ENCODE results near the gene METTL2A.
"Not testable (repeated sequence)": the region's sequence is repeated elsewhere in the genome, so short reads cannot be mapped to it uniquely, and the experiment has no call there.

The METTL2A gene

GRCh38 chr17:62473030-62473982 is 49.6 kb downstream of the METTL2A start:
- peak; percentile 48 for DNase-seq

- DNase-seq, result not testable (repeated sequence)
These were observed 53.4 kb downstream of the METTL2A start for GRCh38 chr17:62477111-62477510.

GRCh38 chr17:62477718-62478408 is 54.2 kb downstream of the METTL2A start:
- DNase-seq, result peak; percentile 11

DNA sequence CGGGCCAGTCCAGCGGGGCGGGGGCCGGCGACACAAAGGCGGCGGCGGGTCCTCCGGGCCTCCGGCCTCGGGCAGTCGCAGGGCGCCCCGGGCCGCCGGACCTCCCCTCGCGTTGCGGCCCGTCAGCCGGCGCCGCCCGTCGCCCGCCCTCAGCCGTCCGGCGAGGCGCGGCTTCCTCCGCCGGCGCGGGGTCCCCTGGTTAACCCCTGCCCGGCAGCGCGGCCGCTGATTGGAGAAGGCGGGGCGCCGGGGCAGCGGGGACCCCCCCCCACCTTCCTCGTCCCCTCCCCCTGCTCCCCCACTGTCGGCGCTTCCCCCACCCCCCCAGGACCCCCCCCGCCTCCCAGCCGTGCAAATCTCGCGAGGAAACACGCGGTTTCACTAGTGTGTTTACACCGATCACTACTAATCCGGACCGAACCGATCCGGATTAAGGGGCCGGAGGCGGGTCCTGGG is 54.8 kb downstream of the METTL2A start, which contains the start of gene TLK2:
TSS of gene TLK2 (plus strand) at position 402 of the 456 bp plus-strand sequence. CDS start 2,301 bp downstream, outside the sequence.
- peak; percentile 78 for DNase-seq

GRCh38 chr17:62478880-62479638 is 55.4 kb downstream of the METTL2A start:
- peak; percentile 15 for DNase-seq

DNA sequence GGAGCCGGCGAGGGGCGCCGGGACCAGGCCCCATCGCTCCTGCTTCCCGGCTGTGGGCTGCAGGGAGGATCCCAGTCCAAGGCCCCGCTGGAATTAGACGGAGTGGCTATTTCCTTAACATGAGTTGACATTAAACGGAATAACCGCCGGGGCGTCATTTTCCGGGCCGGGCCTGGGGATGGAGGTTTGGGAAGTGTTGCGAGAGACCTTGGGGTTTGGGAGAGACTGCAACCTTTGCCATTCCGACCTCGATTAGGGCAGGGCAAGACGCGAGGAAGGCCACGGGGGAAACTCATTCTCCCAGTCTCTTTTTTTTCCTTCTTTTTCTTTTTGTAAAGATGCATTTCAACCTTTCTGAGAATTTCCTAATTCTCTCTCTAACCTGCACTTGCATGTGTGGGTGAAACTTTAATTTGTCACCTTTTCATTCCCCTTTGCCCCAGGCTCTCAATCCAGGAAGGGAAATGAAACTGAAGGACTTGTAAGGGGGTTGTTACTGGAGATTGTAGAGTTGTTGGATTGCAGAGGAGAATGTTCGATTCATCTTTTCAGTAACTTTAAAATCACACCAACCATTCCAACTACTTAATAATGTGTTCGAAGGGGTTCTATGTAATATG is 56.1 kb downstream of the METTL2A start:
- DNase-seq, result peak; percentile 61

- not testable (repeated sequence) for DNase-seq
These were observed 58.9 kb downstream of the METTL2A start for GRCh38 chr17:62482553-62482952.

- DNase-seq, result not testable (repeated sequence)
These were observed 67.3 kb downstream of the METTL2A start for GRCh38 chr17:62490990-62491389.

DNA sequence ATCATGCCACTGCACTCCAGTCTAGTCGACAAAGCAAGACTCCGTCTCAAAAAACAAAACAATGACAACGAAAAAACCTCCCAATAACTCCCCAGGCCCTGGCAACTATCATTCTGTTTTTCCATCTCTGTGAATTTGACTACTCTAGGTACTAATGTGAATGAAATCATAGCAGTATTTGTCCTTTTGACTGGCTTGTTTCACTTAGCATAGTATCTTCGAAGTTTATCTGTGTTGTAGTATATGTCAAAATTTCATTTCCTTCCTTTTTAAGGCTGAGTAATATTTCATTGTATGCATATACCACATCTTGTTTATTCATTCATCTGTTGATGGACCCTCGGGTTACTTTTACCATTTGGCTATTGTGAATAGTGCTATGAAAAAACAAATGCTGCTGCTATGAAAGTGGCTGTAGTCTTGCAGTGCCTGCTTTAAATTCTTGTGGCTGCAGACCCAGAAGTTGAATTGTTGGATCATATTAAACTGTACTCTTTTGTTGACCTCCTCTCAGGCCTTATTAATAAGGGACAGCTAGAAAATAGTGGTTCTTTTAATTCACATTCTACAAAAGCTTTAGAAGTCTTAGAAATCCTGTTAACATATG is 69.5 kb downstream of the METTL2A start:
- DNase-seq, result not testable (repeated sequence)

GRCh38 chr17:62494073-62494472 is 70.4 kb downstream of the METTL2A start:
- not testable (repeated sequence) for DNase-seq

DNA sequence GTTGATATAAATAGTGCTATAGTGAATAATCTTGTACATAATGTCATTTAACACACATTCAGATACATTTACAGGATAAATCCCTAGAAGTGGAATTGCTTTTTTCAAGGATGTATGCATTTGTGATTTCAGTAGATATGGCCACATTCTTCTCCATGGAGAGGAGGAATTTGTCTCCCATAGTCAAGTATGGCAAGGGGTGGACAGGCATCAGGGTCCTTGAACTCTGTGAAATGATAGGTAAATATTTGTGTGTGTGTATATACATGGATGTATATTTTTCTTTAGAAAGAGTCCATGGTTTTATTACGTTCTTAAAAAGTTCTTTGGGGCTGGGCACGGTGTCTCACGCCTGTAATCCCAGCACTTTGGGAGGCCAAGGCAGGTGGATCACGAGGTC is 72.6 kb downstream of the METTL2A start:
- not testable (repeated sequence) for DNase-seq

DNA sequence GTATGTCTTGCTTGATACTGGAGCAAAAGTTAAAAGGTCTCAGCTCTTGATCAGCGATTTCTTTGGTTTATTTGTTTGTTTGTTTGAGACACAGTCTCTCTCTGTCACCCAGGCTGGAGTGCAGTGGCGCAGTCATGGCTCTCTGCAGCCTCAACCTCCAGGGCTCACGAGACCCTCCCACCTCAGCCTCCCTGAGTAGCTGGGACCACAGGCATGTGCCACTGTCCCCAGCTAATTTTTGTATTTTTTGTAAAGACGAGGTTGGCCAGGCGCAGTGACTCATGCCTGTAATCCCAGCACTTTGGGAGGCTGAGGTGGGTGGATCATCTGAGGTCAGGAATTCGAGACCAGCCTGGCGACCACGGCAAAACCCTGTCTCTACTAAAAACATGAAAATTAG is 75.1 kb downstream of the METTL2A start:
- not testable (repeated sequence) for DNase-seq

Measured in inflammatory macrophage treated with lipopolysaccharide for 4 hours (primary cell).